ENCODE results near the gene RBM12. TPM values are rescaled to one million over a fixed set of nuclear protein-coding genes. Genes with fewer than 3 reads are reported as not detected.

Gene RBM12
- total and polyA plus RNA-seq, 8 donors: 7.9 to 147 (median 24.2) TPM

DNA sequence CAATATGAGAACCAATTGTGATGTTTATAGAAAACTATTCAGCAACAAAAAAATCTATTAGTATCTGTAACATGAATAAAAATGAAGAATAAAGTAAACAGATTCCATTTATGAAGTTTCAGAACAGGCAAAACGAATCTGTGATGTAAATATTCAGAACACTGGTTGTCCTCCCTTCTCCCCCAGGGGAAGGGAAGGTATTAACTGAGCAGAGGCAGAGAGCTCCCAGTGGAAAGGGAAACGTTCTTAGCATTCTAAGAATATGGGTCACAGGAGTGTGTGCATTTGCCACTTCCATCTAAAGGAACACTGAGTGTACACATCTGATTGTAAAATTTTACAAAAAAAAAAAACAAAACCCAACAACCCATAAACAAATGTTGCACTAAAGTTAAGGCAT, 25.9 kb downstream of the RBM12 start:
- intact Hi-C loops (cut with DNase I; ENCODE audit: low total_unique reads): no loop called here
- H3K4me1 ChIP-seq: peaks cover 0 to 44% (median 22%) of the 10 kb centered on the region in 4 donors
- H3K4me3 ChIP-seq: no peak overlapping the region
- H3K36me3 ChIP-seq: no peaks in the 10 kb centered on the region
- no peak for DNase-seq
- no peaks in the 10 kb centered on the region for H3K9me3 ChIP-seq
- H3K27me3 ChIP-seq: no peaks in the 10 kb centered on the region
- no peak overlapping the region for H3K27ac ChIP-seq
- 43 to 51% (median 45%) methylated on average over 2 of the region's 2 CpGs for WGBS, 5 donors
- no peak for TF ChIP-seq EP300 (IDR thresholded peaks at IDR 0.05)
- TF ChIP-seq, protein P1, sequence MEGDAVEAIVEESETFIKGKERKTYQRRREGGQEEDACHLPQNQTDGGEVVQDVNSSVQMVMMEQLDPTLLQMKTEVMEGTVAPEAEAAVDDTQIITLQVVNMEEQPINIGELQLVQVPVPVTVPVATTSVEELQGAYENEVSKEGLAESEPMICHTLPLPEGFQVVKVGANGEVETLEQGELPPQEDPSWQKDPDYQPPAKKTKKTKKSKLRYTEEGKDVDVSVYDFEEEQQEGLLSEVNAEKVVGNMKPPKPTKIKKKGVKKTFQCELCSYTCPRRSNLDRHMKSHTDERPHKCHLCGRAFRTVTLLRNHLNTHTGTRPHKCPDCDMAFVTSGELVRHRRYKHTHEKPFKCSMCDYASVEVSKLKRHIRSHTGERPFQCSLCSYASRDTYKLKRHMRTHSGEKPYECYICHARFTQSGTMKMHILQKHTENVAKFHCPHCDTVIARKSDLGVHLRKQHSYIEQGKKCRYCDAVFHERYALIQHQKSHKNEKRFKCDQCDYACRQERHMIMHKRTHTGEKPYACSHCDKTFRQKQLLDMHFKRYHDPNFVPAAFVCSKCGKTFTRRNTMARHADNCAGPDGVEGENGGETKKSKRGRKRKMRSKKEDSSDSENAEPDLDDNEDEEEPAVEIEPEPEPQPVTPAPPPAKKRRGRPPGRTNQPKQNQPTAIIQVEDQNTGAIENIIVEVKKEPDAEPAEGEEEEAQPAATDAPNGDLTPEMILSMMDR (IDR thresholded peaks at IDR 0.05): no peak

DNA sequence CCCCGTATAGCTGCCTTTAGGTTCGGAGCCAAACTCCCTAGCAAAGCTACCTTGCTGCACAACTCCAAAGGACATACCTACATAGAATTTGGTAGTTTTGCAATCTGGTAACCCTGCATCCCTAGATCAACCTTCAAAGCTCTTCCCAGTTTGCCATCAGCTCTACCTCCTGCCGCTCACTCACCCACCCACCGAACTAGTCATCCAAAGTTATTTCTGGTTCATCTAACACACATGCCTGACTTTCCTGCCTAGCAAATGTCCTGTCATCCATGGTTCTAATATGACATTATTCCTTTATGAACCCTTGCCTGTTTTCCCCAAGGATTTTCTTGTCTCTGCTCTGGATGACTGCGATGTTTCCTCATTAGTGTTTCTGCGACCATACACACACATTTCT, 27.4 kb downstream of the RBM12 start:
- peaks cover 0 to 42% (median 19%) of the 10 kb centered on the region in 4 donors for H3K4me1 ChIP-seq
- 92 to 96% (median 95%) methylated on average over 6 of the region's 6 CpGs for WGBS, 5 donors
- TF ChIP-seq EP300 (IDR thresholded peaks at IDR 0.05): no peak
- H3K27ac ChIP-seq: no peak overlapping the region
- H3K9me3 ChIP-seq: no peaks in the 10 kb centered on the region
- peaks cover 0 to 5% (median 3%) of the 10 kb centered on the region in 4 donors for H3K36me3 ChIP-seq
- intact Hi-C loops (cut with DNase I; ENCODE audit: low total_unique reads): no loop called here
- DNase-seq: no peak
- no peaks in the 10 kb centered on the region for H3K27me3 ChIP-seq
- H3K4me3 ChIP-seq: no peak overlapping the region

- H3K27ac ChIP-seq: no peak overlapping the region
- H3K4me3 ChIP-seq: no peak overlapping the region
- H3K36me3 ChIP-seq: peaks cover 9 to 17% (median 15%) of the 10 kb centered on the region in 4 donors
- intact Hi-C loops (cut with DNase I; ENCODE audit: low total_unique reads): no loop called here
- H3K4me1 ChIP-seq: peaks cover 0 to 31% (median 15%) of the 10 kb centered on the region in 4 donors
- no peaks in the 10 kb centered on the region for H3K27me3 ChIP-seq
- no peak for DNase-seq
- 76 to 91% (median 88%) methylated on average over 2 of the region's 2 CpGs for WGBS, 5 donors
- TF ChIP-seq, protein P1 (IDR thresholded peaks at IDR 0.05): no peak
- TF ChIP-seq POLR2AphosphoS5 (IDR thresholded peaks at IDR 0.05) (no peak), EP300 (IDR thresholded peaks at IDR 0.05) (no peak), POLR2A (IDR thresholded peaks at IDR 0.05) (no peak)
- H3K9me3 ChIP-seq: no peaks in the 10 kb centered on the region
Observed at GRCh38 chr20:35636095-35636494, 28.6 kb downstream of the RBM12 start.

DNA sequence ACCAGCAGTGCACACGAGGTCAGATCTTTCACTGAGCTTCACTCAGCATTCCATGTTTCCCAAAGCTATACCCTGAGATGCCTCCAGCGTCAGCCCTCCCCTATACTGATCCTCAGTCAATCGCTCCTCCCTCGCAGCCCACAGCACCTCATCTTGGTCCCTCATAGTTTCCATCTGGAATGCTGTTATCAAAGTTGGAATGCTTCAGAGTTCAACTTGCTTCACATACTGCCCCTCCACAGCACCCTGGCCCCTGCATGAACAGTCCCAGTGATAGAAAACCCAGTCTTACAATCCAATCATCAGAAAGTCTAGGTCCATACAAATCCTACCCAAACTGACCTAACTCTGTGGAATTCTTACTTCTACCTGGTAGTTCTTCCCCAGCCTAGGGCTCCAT, 29.0 kb downstream of the RBM12 start:
- peaks cover 0 to 30% (median 13%) of the 10 kb centered on the region in 4 donors for H3K4me1 ChIP-seq
- H3K9me3 ChIP-seq: no peaks in the 10 kb centered on the region
- H3K4me3 ChIP-seq: no peak overlapping the region
- TF ChIP-seq, protein P1 (IDR thresholded peaks at IDR 0.05): no peak
- TF ChIP-seq POLR2AphosphoS5 (IDR thresholded peaks at IDR 0.05) (no peak), POLR2A (IDR thresholded peaks at IDR 0.05) (no peak), EP300 (IDR thresholded peaks at IDR 0.05) (no peak)
- WGBS, 5 donors: 83 to 94% (median 88%) methylated on average over 4 of the region's 4 CpGs
- no peaks in the 10 kb centered on the region for H3K27me3 ChIP-seq
- H3K27ac ChIP-seq: no peak overlapping the region
- no peak for DNase-seq
- intact Hi-C loops (cut with DNase I; ENCODE audit: low total_unique reads): no loop called here
- H3K36me3 ChIP-seq: peaks cover 13 to 21% (median 20%) of the 10 kb centered on the region in 4 donors

DNA sequence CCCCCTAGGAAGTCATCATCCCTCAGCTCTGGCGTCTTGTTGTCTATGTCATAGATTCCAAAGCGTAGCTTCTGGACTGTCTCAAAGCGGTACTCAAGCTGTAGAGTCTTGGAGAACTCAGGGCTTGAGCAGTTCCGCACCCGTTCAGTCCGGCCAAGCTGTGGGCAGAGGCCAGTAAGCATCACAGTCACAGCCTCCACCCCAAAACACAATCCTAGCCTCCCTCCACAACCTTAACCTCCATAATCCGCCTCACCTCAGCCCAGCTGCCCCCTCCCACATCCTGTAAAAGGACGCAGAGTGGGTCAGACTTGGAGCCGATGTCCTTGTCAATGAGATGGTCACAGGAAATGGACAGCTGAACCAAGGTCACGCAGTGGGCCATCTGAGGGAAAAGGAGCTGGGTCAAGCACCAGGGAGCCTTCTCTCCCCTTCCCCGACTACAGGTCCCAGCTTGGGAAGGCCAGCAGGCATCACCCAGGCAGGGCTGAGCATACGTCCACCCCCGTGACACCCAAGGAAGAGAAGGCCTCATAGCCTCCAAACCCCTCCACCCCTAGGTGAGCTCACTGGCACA, 32.1 kb downstream of the RBM12 start:
- Histone ChIP-seq H3K27me3 (no peaks in the 10 kb centered on the region), H3K4me1 (peaks cover 0 to 26% (median 0%) of the 10 kb centered on the region in 4 donors), H3K27ac (no peak overlapping the region), H3K36me3 (peaks cover 27 to 51% (median 50%) of the 10 kb centered on the region in 4 donors), H3K4me3 (no peak overlapping the region), H3K9me3 (no peaks in the 10 kb centered on the region)
- DNase-seq: no peak
- TF ChIP-seq POLR2AphosphoS5 (IDR thresholded peaks at IDR 0.05): no peak
- no peak for TF ChIP-seq POLR2A (IDR thresholded peaks at IDR 0.05)
- TF ChIP-seq, protein P1 (IDR thresholded peaks at IDR 0.05): no peak
- no peak for TF ChIP-seq EP300 (IDR thresholded peaks at IDR 0.05)
- intact Hi-C loops (cut with DNase I; ENCODE audit: low total_unique reads): no loop called here
- 94 to 98% (median 95%) methylated on average over 11 to 13 of the region's 13 CpGs for WGBS, 5 donors

All from stomach (tissue), 9 donors.